GM12891 (cell line): Measurements from ENCODE around the gene OSER1.

Source experiments
- DNase-seq: peaks from one replicate; pipeline ENCODE4 v3.0.0; 2011; ENCODE audit warnings: low spot score; ENCODE audit not compliant: insufficient read length
- FAIRE-seq: peaks from 2 replicates; lab custom pipeline; 2011; peaks lifted over from hg19 to GRCh38; lab: Jason Lieb, UNC
- PAX5 ChIP-seq: IDR thresholded peaks from 2 replicates; pipeline ENCODE4 v1.6.1; 2011; ENCODE audit warnings: low read length, moderate library complexity, mild to moderate bottlenecking; ENCODE audit not compliant: insufficient read depth, severe bottlenecking
- POLR2A ChIP-seq: IDR thresholded peaks from 2 replicates; pipeline ENCODE4 v1.6.1; 2011; ENCODE audit warnings: low read depth, low read length, control low read depth
- POLR2AphosphoS5 ChIP-seq: IDR thresholded peaks from 2 replicates; pipeline ENCODE4 v1.6.1; 2011; ENCODE audit warnings: low read depth, low read length, control low read depth
- POU2F2 ChIP-seq: IDR thresholded peaks from 2 replicates; pipeline ENCODE4 v1.6.1; 2011; ENCODE audit warnings: low read depth, mild to moderate bottlenecking, control low read depth, low read length, moderate library complexity
- SPI1 ChIP-seq: IDR thresholded peaks from 2 replicates; pipeline ENCODE4 v1.6.1; 2011; ENCODE audit warnings: low read depth, low read length, control low read depth
- TAF1 ChIP-seq: IDR thresholded peaks from 2 replicates; pipeline ENCODE4 v1.6.1; 2011; ENCODE audit warnings: low read depth, low read length, control low read depth

OSER1 gene

GRCh38 chr20:44188752-44189151 is 21.8 kb downstream of the OSER1 start:
- DNase-seq (no peak), FAIRE-seq (no peak)
- no peak for TF ChIP-seq POLR2AphosphoS5
- no peak for TF ChIP-seq POU2F2

- DNase-seq (no peak), FAIRE-seq (no peak)
- TF ChIP-seq POLR2AphosphoS5 (no peak), POU2F2 (no peak), SPI1 (no peak), POLR2A (no peak)
Measured at GRCh38 chr20:44187772-44188709, 22.5 kb downstream of the OSER1 start.

- no peak for DNase-seq
- FAIRE-seq = no peak
Measured at GRCh38 chr20:44187054-44187771, 23.4 kb downstream of the OSER1 start, which contains the start of gene JPH2. Gene JPH2 (minus strand): TSS chr20:44187188. CDS start chr20:44186705, 483 bp downstream.

GRCh38 chr20:44186674-44187053 is 23.9 kb downstream of the OSER1 start:
- no peak for DNase-seq
- no peak for TF ChIP-seq TAF1
- TF ChIP-seq SPI1 = no peak
- TF ChIP-seq POLR2A = no peak
- TF ChIP-seq PAX5 = no peak
- no peak for TF ChIP-seq POU2F2
- no peak for TF ChIP-seq POLR2AphosphoS5
- FAIRE-seq = no peak

More at GRCh38 chr20:44187054-44187771, 23.4 kb downstream of the OSER1 start, which contains the start of gene JPH2:
- TF ChIP-seq POU2F2 = no peak
- TF ChIP-seq POLR2AphosphoS5 = no peak
- TF ChIP-seq PAX5 = no peak
- TF ChIP-seq SPI1 = no peak
- TF ChIP-seq POLR2A = no peak
- no peak for TF ChIP-seq TAF1

GRCh38 chr20:44186201-44186600 is 24.4 kb downstream of the OSER1 start:
- no peak for FAIRE-seq
- no peak for DNase-seq
- TF ChIP-seq POLR2AphosphoS5 (no peak), TAF1 (no peak), SPI1 (no peak), POU2F2 (no peak), PAX5 (no peak), POLR2A (no peak)

GRCh38 chr20:44185574-44185973 is 25.0 kb downstream of the OSER1 start:
- FAIRE-seq = no peak
- no peak for DNase-seq
- TF ChIP-seq POLR2A = no peak
- TF ChIP-seq POLR2AphosphoS5 = no peak
- TF ChIP-seq SPI1 = no peak
- no peak for TF ChIP-seq POU2F2
- TF ChIP-seq PAX5 = no peak
- no peak for TF ChIP-seq TAF1

GRCh38 chr20:44183282-44183681 is 27.3 kb downstream of the OSER1 start:
- no peak for TF ChIP-seq POU2F2
- TF ChIP-seq POLR2A = no peak
- no peak for TF ChIP-seq SPI1
- no peak for TF ChIP-seq POLR2AphosphoS5
- no peak for TF ChIP-seq PAX5
- no peak for TF ChIP-seq TAF1
- DNase-seq (no peak), FAIRE-seq (no peak)

- TF ChIP-seq POLR2A (no peak), TAF1 (no peak), SPI1 (no peak), POLR2AphosphoS5 (no peak), POU2F2 (no peak), PAX5 (no peak)
- FAIRE-seq (no peak), DNase-seq (no peak)
Measured at GRCh38 chr20:44182863-44183262, 27.7 kb downstream of the OSER1 start.

- TF ChIP-seq PAX5 (no peak), SPI1 (no peak), POLR2AphosphoS5 (no peak), POLR2A (no peak), TAF1 (no peak), POU2F2 (no peak)
- no peak for FAIRE-seq
- DNase-seq = no peak
Measured at GRCh38 chr20:44182135-44182765, 28.3 kb downstream of the OSER1 start.

- FAIRE-seq (no peak), DNase-seq (no peak)
- TF ChIP-seq SPI1 = no peak
- no peak for TF ChIP-seq POLR2AphosphoS5
- TF ChIP-seq TAF1 = no peak
- TF ChIP-seq PAX5 = no peak
- no peak for TF ChIP-seq POLR2A
- TF ChIP-seq POU2F2 = no peak
Measured at GRCh38 chr20:44181611-44182010, 29.0 kb downstream of the OSER1 start.
